HUES6 (cell line): ENCODE data around the gene LRP3.
"Not testable (repeated sequence)": the region's sequence is repeated elsewhere in the genome, so short reads cannot be mapped to it uniquely, and the experiment has no call there.

Experiments
- H3K27ac ChIP-seq: 2 replicates; pipeline ENCODE4 v1.7.0; 2013; ENCODE audit warnings: low read depth, mild to moderate bottlenecking, low read length, inconsistent platforms
- H3K27me3 ChIP-seq: 2 replicates; pipeline ENCODE4 v1.6.1; 2013; ENCODE audit warnings: low read length; ENCODE audit not compliant: control insufficient read depth, insufficient read depth
- H3K36me3 ChIP-seq: 2 replicates; pipeline ENCODE4 v1.6.1; 2013; ENCODE audit warnings: low read length; ENCODE audit not compliant: control insufficient read depth, insufficient read depth
- H3K4me1 ChIP-seq: 2 replicates; pipeline ENCODE4 v1.6.1; 2013; ENCODE audit warnings: low read length; ENCODE audit not compliant: control insufficient read depth, insufficient read depth
- H3K4me3 ChIP-seq: 2 replicates; pipeline ENCODE4 v1.5.1; 2013; ENCODE audit warnings: low read depth, low read length
- H3K9ac ChIP-seq: one replicate; pipeline ENCODE4 v1.6.1; 2013; ENCODE audit warnings: mild to moderate bottlenecking, low read length
- H3K9me3 ChIP-seq: 2 replicates; pipeline ENCODE4 v1.6.1; 2013; ENCODE audit warnings: low read depth, low read length; ENCODE audit not compliant: control insufficient read depth, insufficient read depth

LRP3 gene, protein sequence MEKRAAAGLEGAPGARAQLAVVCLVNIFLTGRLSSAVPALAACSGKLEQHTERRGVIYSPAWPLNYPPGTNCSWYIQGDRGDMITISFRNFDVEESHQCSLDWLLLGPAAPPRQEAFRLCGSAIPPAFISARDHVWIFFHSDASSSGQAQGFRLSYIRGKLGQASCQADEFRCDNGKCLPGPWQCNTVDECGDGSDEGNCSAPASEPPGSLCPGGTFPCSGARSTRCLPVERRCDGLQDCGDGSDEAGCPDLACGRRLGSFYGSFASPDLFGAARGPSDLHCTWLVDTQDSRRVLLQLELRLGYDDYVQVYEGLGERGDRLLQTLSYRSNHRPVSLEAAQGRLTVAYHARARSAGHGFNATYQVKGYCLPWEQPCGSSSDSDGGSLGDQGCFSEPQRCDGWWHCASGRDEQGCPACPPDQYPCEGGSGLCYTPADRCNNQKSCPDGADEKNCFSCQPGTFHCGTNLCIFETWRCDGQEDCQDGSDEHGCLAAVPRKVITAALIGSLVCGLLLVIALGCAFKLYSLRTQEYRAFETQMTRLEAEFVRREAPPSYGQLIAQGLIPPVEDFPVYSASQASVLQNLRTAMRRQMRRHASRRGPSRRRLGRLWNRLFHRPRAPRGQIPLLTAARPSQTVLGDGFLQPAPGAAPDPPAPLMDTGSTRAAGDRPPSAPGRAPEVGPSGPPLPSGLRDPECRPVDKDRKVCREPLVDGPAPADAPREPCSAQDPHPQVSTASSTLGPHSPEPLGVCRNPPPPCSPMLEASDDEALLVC

DNA sequence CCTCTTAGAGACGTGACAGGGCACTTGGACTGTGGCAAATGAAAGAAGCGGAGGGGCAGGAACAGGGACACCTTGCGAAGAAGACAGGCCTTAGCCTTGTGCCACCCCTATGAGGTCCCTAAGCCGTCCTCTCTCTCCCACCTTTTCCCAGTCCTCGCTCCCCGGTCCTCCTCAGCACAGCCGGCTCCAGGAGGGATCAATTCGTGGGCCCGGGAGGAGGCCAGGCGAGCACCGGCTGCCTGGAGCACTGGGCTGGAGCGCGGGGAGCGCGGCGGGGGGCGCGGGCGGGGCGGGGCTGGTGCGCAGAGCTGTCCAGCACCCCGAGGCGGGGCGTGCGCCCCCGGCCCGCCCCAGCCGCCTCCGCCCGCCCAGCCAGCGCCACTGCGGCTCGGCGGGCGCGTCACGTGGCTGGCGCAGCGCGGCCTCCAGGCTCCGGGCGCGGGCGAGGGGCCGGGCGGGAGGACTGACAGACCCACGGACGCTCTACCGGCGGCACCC is at the start of gene LRP3:
Gene LRP3 (plus strand): TSS at position 466 of the 498 bp plus-strand sequence. CDS start 456 bp downstream, outside the sequence.
- Histone ChIP-seq H3K4me1 (peaks cover 6% of the 10 kb centered on the region), H3K27ac (no peak within 1 kb of the TSS), H3K4me3 (peak within 1 kb of the TSS; percentile 64), H3K9me3 (no peaks in the 10 kb centered on the region), H3K36me3 (peaks cover 6% of the 10 kb centered on the region), H3K27me3 (peaks cover 28% of the 10 kb centered on the region), H3K9ac (peak within 1 kb of the TSS; percentile 60)

DNA sequence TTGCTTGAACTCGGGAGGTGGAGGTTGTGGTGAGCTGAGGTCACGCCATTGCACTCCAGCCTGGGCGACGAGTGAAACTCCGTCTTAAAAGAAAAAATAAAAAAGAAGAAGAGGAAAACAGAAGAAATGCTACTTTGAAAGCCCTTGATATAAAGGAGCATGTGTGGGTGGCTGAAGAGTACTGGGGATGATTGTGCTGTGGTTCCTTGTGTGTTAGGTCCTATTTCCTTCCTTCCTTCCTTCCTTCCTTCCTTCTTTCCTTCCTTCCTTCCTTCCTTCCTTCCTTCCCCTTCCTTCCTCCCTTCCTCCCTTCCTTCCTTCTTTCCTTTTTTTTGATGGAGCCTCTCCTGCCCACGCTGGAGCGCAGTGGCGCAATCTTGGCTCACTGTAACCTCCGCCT is 47.9 kb upstream of the LRP3 start:
- Histone ChIP-seq H3K4me3 (no peak overlapping the region), H3K9me3 (no peaks in the 10 kb centered on the region), H3K9ac (no peak overlapping the region), H3K27ac (no peak overlapping the region), H3K27me3 (no peaks in the 10 kb centered on the region), H3K4me1 (no peaks in the 10 kb centered on the region), H3K36me3 (no peaks in the 10 kb centered on the region)

DNA sequence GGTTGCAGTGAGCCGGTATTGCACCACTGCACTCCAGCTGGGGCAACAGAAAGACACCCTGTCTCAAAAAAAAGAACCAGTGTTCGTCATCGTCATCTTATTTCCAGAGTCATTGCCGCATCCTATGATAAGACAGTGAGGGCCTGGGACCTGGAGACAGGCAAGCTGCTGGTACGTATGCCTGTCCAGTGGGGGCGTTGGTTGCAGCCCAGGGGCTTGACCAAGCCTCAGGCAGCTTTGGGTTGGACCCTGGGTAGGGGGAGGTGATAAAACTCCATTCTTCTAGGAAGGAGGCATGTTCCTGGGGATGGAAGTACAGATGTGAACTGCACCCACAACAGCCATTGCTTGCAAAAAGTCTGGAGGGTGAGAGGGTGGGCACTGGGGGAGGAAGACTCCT is 46.6 kb upstream of the LRP3 start:
- H3K27me3 ChIP-seq = no peaks in the 10 kb centered on the region
- no peaks in the 10 kb centered on the region for H3K9me3 ChIP-seq
- H3K9ac ChIP-seq = no peak overlapping the region
- no peak overlapping the region for H3K27ac ChIP-seq
- no peaks in the 10 kb centered on the region for H3K4me1 ChIP-seq
- no peaks in the 10 kb centered on the region for H3K36me3 ChIP-seq
- H3K4me3 ChIP-seq = no peak overlapping the region

DNA sequence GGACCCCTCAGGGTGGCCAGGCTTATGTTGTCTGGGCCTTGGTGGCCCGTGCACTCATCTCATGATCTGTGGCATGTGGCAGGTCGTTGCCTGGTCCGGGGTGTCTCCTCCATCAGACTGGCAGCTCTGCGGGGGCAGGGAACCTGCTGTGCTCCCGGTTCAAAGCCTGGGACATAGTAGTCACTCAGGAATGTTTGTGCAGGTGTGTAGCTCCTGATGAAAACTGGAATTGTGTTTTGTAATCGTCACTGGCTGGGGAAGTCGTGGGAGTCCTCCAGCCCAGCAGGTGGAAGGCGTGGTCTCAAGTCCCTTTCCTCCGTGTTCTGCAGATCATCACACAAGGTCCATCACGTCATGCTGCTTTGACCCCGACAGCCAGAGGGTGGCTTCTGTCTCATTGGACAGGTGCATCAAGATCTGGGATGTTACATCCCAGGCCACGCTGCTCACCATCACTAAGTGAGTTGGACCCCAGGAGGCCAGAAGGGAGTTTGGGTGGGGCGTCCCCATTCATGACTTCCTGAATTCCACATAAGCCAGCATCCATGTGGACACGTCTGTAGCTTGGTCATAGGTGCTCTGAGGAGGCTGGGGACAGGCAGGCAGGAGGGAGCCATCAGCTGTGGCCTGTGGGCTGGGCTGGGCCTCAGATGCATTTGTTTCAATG is 43.1 kb upstream of the LRP3 start:
- Histone ChIP-seq H3K27ac (no peak overlapping the region), H3K4me3 (no peak overlapping the region), H3K27me3 (no peaks in the 10 kb centered on the region), H3K36me3 (no peaks in the 10 kb centered on the region), H3K4me1 (no peaks in the 10 kb centered on the region), H3K9me3 (no peaks in the 10 kb centered on the region), H3K9ac (no peak overlapping the region)

DNA sequence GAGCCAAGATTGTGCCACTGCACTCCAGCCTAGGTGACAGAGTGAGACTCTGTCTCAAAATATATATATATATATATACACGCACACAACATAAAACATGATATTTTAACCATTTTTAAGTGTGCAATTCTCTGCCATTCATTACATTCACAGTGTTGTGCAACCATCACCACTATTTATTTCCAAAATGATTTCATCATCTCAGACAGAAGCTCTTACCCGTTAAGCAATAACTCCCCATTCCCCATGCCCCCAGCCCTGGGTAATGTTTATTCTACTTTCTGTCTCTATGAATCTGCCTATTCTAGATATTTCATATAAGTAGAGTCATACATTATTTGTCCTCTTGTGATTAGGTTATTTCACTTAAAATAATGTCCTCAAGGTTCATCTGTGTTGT is 42.0 kb upstream of the LRP3 start:
- Histone ChIP-seq H3K27ac (no peak overlapping the region), H3K4me1 (no peaks in the 10 kb centered on the region), H3K9ac (no peak overlapping the region), H3K9me3 (no peaks in the 10 kb centered on the region), H3K36me3 (no peaks in the 10 kb centered on the region), H3K4me3 (no peak overlapping the region), H3K27me3 (no peaks in the 10 kb centered on the region)

DNA sequence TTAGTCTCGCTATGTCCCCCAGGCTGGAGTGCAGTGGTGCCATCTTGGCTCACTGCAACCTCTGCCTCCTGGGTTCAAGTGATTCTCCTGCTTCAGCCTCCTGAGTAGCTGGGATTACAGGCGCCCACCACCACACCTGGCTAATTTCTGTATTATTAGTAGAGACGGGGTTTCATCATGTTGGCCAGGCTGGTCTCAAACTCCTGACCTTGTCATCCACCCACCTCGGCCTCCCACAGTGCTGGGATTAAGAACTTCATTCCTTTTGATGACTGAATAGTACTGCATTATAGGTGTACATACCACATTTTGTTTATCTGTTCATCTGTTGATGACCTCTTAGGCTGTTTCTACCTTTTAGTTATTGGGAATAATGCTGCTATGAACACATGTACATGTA is 41.5 kb upstream of the LRP3 start:
- not testable (repeated sequence) for H3K27ac ChIP-seq, H3K9me3 ChIP-seq, H3K36me3 ChIP-seq, H3K4me3 ChIP-seq, H3K9ac ChIP-seq, H3K4me1 ChIP-seq, H3K27me3 ChIP-seq

DNA sequence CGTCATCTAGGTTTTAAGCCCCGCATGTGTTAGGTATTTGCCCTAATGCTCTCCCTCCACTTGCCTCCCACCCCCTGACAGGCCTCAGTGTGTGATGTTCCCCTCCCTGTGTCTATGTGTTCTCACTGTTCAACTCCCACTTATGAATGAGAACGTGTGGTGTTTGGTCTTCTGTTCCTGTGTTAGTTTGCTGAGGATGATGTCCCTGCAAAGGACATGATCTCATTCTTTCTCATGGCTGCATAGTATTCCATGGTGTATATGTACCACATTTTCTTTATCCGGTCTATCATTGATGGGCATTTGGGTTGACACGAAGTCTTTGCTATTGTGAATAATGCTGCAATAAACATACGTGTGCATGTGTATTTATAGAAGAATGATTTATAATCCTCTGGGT is 39.8 kb upstream of the LRP3 start:
- not testable (repeated sequence) for H3K9ac ChIP-seq, H3K27me3 ChIP-seq, H3K4me3 ChIP-seq, H3K27ac ChIP-seq, H3K4me1 ChIP-seq, H3K36me3 ChIP-seq, H3K9me3 ChIP-seq

DNA sequence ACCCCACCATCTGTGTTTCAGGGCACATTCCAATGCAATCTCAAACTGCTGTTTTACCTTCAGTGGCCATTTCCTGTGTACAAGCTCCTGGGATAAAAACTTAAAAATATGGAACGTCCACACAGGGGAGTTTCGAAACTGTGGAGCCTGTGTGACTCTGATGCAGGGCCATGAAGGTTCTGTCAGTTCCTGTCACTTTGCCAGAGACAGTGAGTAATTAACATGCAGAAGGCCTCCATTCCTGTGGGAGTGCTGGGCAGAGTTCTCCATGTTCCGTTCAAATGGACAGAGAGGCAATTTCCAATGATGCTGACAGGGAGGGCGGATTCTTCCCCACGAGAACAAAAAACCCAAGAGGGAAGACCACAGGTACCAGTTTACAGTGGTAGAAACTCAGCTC is 37.8 kb upstream of the LRP3 start:
- peaks cover 3% of the 10 kb centered on the region; the same call in 1 of the 2 replicates for H3K9me3 ChIP-seq
- no peaks in the 10 kb centered on the region for H3K36me3 ChIP-seq
- H3K4me1 ChIP-seq = no peaks in the 10 kb centered on the region
- no peaks in the 10 kb centered on the region for H3K27me3 ChIP-seq
- H3K9ac ChIP-seq = no peak overlapping the region
- no peak overlapping the region for H3K4me3 ChIP-seq
- H3K27ac ChIP-seq = no peak overlapping the region

DNA sequence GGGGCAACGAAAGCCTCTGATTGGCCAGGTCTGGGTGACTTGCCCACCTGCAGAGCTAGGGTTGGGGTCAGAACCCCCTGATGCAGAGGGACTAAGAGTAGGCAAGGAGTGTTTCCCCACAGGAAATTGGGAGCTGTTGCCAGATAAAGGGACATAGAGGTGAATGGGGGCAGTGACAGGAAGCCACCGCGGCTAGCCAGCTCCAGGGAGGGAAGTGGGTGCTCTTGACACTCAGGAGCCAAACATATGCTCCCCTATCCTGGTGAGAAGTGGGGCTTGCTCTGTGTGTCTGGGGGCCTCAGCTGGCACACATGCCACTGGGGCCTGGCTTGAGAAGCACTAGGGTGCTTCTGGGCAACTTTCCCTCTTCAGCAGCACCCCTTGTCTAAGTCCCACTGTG is 36.2 kb upstream of the LRP3 start:
- H3K27ac ChIP-seq = no peak overlapping the region
- no peaks in the 10 kb centered on the region for H3K4me1 ChIP-seq
- no peaks in the 10 kb centered on the region for H3K27me3 ChIP-seq
- no peak overlapping the region for H3K4me3 ChIP-seq
- H3K36me3 ChIP-seq = no peaks in the 10 kb centered on the region
- peaks cover 3% of the 10 kb centered on the region; the same call in 1 of the 2 replicates for H3K9me3 ChIP-seq
- no peak overlapping the region for H3K9ac ChIP-seq

DNA sequence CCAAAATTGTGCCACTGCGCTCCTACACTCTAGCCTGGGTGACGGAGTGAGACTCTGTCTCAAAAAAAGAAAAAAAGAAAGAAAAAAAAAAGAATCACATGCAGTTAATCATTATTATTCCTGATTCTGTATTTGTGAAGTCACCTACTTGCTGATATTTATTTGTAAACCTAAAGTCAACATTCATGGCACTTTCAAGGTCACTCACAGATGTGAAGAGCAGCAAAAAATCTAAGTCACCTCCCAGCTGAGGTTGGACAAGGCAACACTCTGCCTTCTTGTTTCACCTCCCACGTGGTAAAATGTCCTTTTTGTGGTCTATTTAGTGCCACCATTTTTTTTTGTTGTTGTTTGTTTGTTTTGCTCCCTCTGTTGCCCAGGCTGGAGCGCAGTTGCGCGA is 35.8 kb upstream of the LRP3 start:
- Histone ChIP-seq H3K36me3 (no peaks in the 10 kb centered on the region), H3K27ac (no peak overlapping the region), H3K27me3 (no peaks in the 10 kb centered on the region), H3K9me3 (peaks cover 3% of the 10 kb centered on the region; the same call in 1 of the 2 replicates), H3K9ac (no peak overlapping the region), H3K4me3 (no peak overlapping the region), H3K4me1 (no peaks in the 10 kb centered on the region)

DNA sequence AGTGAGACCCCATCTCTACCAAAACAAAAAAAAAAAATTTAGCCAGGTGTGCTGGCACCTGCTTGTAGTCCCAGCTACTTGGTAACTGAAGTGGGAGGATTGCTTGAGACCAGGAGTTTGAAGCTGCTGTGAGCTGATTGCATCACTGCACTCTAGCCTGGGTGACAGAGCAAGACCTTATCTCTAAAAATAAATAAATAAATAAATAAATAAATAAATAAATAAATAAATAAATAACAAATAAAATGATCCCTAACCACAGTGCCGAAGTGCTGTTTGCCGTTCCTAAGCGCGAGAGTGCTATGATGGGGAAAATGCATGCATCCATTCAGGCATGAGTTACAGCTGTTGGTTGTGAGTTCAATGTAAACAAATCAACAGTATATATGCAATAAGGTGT is 35.0 kb upstream of the LRP3 start:
- Histone ChIP-seq H3K9ac (no peak overlapping the region), H3K4me3 (no peak overlapping the region), H3K9me3 (peaks cover 3% of the 10 kb centered on the region; the same call in 1 of the 2 replicates), H3K27ac (no peak overlapping the region), H3K36me3 (no peaks in the 10 kb centered on the region), H3K27me3 (no peaks in the 10 kb centered on the region), H3K4me1 (no peaks in the 10 kb centered on the region)
